K562 (cell line): ENCODE results near the gene PTRHD1. TPM values are rescaled to one million over a fixed set of nuclear protein-coding genes. Genes with fewer than 3 reads are reported as not detected.
A peak's percentile ranks its signal among the peaks of the same experiment; 100 is the strongest.

Experiments used
- ARID3A ChIP-seq: IDR thresholded peaks from 2 replicates; pipeline ENCODE4 v1.6.1; 2012; ENCODE audit warnings: low read depth, low read length, improper control_type of control experiment, borderline replicate concordance
- DIDO1 ChIP-seq: fragments of 450-650 bp; IDR thresholded peaks from 2 replicates; pipeline ENCODE4 v1.6.1; 2016; ENCODE audit warnings: low read depth, missing biosample characterization, missing genetic modification characterization
- GABPB2 ChIP-seq: fragments of 250-450 bp; sonication (Bioruptor Pico); conservative IDR thresholded peaks from 2 replicates; pipeline ENCODE4 v1.5.1; 2021; ENCODE audit warnings: mild to moderate bottlenecking
- HOMEZ ChIP-seq: fragments of 250-450 bp; sonication (Bioruptor Pico); IDR thresholded peaks from 2 replicates; pipeline ENCODE4 v1.4.0; 2020; ENCODE audit warnings: mild to moderate bottlenecking, moderate library complexity
- KLF13 ChIP-seq: fragments of 450-650 bp; IDR thresholded peaks from 2 replicates; pipeline ENCODE4 v1.6.1; 2016; ENCODE audit warnings: missing genetic modification characterization, low read depth, mild to moderate bottlenecking, missing compliant biosample characterization, moderate library complexity, borderline replicate concordance
- NFIC ChIP-seq: fragments of 450-650 bp; IDR thresholded peaks from 2 replicates; pipeline ENCODE4 v1.6.1; 2017; ENCODE audit warnings: mild to moderate bottlenecking, inconsistent platforms
- NONO ChIP-seq, 2 experiments: fragments of 200-400 bp in 1 of 2; fragments of 450-650 bp in 1 of 2; formaldehyde crosslinking in 1 of 2; IDR thresholded peaks; 2 replicates each; pipeline ENCODE4 v1.6.1; 2017; ENCODE audit warnings: low read depth in 2 of 2, mild to moderate bottlenecking in 2 of 2, moderate library complexity in 2 of 2, low read length in 1 of 2
- PHF8 ChIP-seq: fragments of 200-600 bp; sonication (generic); IDR thresholded peaks from 2 replicates; pipeline ENCODE4 v1.6.1; 2012; ENCODE audit warnings: mixed run types, mild to moderate bottlenecking, inconsistent platforms, low read length, moderate library complexity, borderline replicate concordance
- SMAD3 ChIP-seq: fragments of 450-650 bp; formaldehyde crosslinking; conservative IDR thresholded peaks from 2 replicates; pipeline ENCODE4 v1.4.0; 2020; ENCODE audit warnings: mild to moderate bottlenecking
- SMARCA5 ChIP-seq: fragments of 450-650 bp; IDR thresholded peaks from 2 replicates; pipeline ENCODE4 v1.6.1; 2016
- TAL1 ChIP-seq: fragments of 450-650 bp; IDR thresholded peaks from 2 replicates; pipeline ENCODE4 v1.6.1; 2016; ENCODE audit warnings: mild to moderate bottlenecking
- THAP7 ChIP-seq: fragments of 250-450 bp; sonication (Bioruptor Pico); IDR thresholded peaks from 2 replicates; pipeline ENCODE4 v1.5.0; 2021
- TRIM25 ChIP-seq: fragments of 450-650 bp; IDR thresholded peaks from 2 replicates; pipeline ENCODE4 v1.7.0; 2016; ENCODE audit warnings: borderline replicate concordance
- TSHZ1 ChIP-seq: fragments of 250-450 bp; sonication (Bioruptor Pico); IDR thresholded peaks from 2 replicates; pipeline ENCODE4 v1.4.0; 2020; ENCODE audit warnings: mild to moderate bottlenecking, moderate library complexity
- ZBTB5 ChIP-seq: fragments of 450-650 bp; IDR thresholded peaks from 2 replicates; pipeline ENCODE4 v1.6.1; 2017; ENCODE audit warnings: antibody characterized with exemption
- polyA plus RNA-seq, 8 experiments: library from polyadenylated mRNA; depleted of rRNA in 4 of 8; stranded (reverse) in 5 of 8; unstranded in 3 of 8; fragments of >200 nt; fragmentation: Nextera tagmentation in 2 of 8; fragmentation: Illumina TruSeq in 1 of 8; extraction: Ambion mirVana in 2 of 8; extraction: Trizol in 1 of 8; gene quantifications; 2 replicates each; pipeline versions ENCODE4 v1.2.1 to v1.2.3, GENCODE V29; 2011 to 2014; ENCODE audit warnings: inconsistent platforms in 1 of 8, missing spikeins in 1 of 8
- total RNA-seq, 7 experiments: library from RNA; depleted of rRNA in 6 of 7; stranded (reverse); fragments of >200 nt in 6 of 7; fragmentation: Illumina TruSeq in 2 of 7; extraction: Trizol in 2 of 7; gene quantifications; 2 replicates each; pipeline versions ENCODE4 v1.2.1 to v1.2.3, GENCODE V29; 2011 to 2021; ENCODE audit warnings: low replicate concordance in 1 of 7

Gene PTRHD1
- total and polyA plus RNA-seq, 9 of the 15 experiments (the other 6 are each of a cell fraction or from before 2014, with no cell fraction given): 15.8 to 83.2 (median 46.6) TPM

- TF ChIP-seq TSHZ1 (CRISPR knock-in tag): no peak
- TF ChIP-seq KLF13 (tag): no peak
- no peak for TF ChIP-seq SMARCA5
- no peak for TF ChIP-seq ARID3A
- no peak for TF ChIP-seq ZBTB5
- no peak for TF ChIP-seq GABPB2 (CRISPR knock-in tag)
- 0 out of 2 replicates have a peak, but pooled peaks have one; percentile 13 for TF ChIP-seq SMAD3 (CRISPR knock-in tag)
- no peak for TF ChIP-seq DIDO1 (tag)
- TF ChIP-seq TRIM25: no peak
- TF ChIP-seq NFIC: peak; percentile 7; the same call in 1 of the 2 replicates
- no peak for TF ChIP-seq HOMEZ
- no peak for TF ChIP-seq TAL1
- TF ChIP-seq NONO (IDR thresholded peaks at IDR 0.05; ENCODE audit: low read depth in 2 of 2, low read length in 1 of 2): no peak
- TF ChIP-seq THAP7: no peak
- no peak for TF ChIP-seq PHF8
Observed at GRCh38 chr2:24816884-24817283, 23.7 kb upstream of the PTRHD1 start (continued).
